Posterior vena cava (tissue), 2 donors: Measurements from ENCODE around the gene RINL. TPM values are rescaled to one million over a fixed set of nuclear protein-coding genes. Genes with fewer than 3 reads are reported as not detected.
"Not testable (repeated sequence)": the region's sequence is repeated elsewhere in the genome, so short reads cannot be mapped to it uniquely, and the experiment has no call there.

Experiments
- DNase-seq: peaks from one replicate; pipeline ENCODE4 v3.0.0-alpha.2; 2020; ENCODE audit warnings: low spot score
- intact Hi-C, 2 donors: fragments of 100-400 bp; cut with DNase I; formaldehyde crosslinking; loops; one replicate each; pipeline versions ENCODE4 v1.14.1 to v1.14.2; 2022 to 2023
- total RNA-seq, 2 donors: library from RNA; stranded (reverse); fragmentation: NEBNext Ultra II Directional; extraction: Animal tissue kit (Norgen Biotek cat#: 25700); gene quantifications; one replicate each; pipeline ENCODE4 v1.2.1, GENCODE V29; 2021
- donor health status: DM: yes; HTN: yes; CAD: no.
- donor health status: DM: yes; HTN: yes; CAD: no.

The RINL gene
- total RNA-seq, 2 donors from 2014 or later: 5.8 to 6.1 TPM

- not testable (repeated sequence) for DNase-seq
- intact Hi-C loops: loop anchor here in 1 of 2 donors (10.0 kb wide), 1 partner anchor 509 kb away; the partner anchor contains the start of gene GMFG
Measured at GRCh38 chr19:38825936-38826335, 52.1 kb downstream of the RINL start.

DNA sequence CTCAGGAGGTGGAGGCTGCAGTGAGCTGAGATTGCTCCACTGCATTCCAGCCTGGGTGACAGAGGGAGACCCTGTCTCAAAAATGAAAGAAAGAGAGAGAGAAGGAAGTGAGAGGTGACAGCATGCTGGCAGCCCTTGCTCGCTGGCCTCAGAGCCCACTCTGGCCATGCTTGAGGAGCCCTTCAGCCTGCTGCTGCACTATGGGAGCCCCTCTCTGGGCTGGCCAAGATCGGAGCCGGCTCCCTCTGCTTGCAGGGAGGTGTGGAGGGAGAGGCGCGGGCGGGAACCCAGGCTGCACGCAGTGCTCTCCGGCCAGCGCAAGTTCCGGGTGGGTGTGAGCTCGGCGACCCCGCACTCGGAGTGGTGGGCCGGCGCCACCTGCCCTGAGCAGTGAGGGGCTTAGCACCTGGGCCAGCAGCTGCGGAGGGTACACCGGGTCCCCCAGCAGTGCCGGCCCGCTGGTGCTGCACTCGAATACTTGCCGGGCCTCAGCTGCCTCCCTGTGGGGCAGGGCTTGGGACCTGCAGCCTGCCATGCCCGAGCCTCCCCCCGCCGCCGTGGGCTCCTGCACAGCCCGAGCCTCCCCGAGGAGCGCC is 56.7 kb downstream of the RINL start:
- intact Hi-C loops: loop anchor here in 1 of 2 donors (10.0 kb wide), 1 partner anchor 513 kb away; the partner anchor contains the start of gene GMFG
- DNase-seq: not testable (repeated sequence)

DNA sequence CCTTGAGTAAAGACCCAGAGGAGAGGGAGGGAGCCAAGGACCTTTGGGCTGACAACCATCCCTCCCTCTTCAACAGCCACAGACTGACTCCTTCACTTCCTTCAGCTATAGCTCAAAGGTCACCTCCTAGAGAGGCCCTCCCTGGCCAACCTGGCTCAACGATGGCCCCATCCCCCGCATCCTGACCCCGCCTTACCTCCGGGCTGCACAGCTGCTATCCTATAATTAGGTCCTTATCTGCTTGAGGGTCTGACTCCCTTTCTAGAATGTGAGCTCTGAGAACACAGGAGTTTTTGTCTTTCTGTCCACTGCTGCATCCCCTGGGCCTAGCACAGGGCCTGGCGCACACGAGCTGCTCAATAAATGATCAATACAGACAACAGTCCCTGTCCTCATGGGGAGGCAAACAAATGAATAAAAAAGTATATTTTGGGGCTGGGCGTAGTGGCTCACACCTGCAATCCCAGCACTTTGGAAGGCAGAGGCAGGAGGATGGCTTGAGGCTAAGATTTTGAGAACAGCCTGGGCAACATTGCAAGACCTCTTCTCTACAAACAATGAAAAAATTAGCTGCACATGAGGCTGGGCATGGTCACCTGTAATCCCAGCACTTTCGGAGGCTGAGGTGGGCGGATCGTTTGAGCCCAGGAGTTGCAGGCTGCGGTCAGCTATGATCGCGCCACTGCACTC is 58.7 kb downstream of the RINL start:
- no peak for DNase-seq
- intact Hi-C loops: no loop called here

Other genes with a start within 250 kb of the RINL start
- 100 to 1,000 TPM; 661 to 878 TPM for gene ACTN4, start 230.6 kb downstream of the RINL start, total RNA-seq
- gene CAPN12, start 133.8 kb downstream of the RINL start, total RNA-seq: 1 to 10 TPM; 1.9 to 2.9 TPM
- not detected for gene LGALS7, start 104.8 kb downstream of the RINL start, total RNA-seq
- gene LGALS7B, start 89.1 kb downstream of the RINL start, total RNA-seq: not detected
- gene LGALS4, start 65.3 kb downstream of the RINL start, total RNA-seq: under 1 TPM in 1 of 2 donors, not detected in 1; 0.86 TPM
- gene ECH1, start 46.5 kb downstream of the RINL start, total RNA-seq: 100 to 1,000 TPM; 100 to 158 TPM
- gene HNRNPL, start 28.3 kb downstream of the RINL start, total RNA-seq: 100 to 1,000 TPM; 191 to 194 TPM
- 10 to 100 TPM; 41.7 to 48.1 TPM for gene SIRT2, start 21.3 kb upstream of the RINL start, total RNA-seq
- 10 to 100 TPM; 19.3 to 23.1 TPM for gene NFKBIB, start 21.7 kb upstream of the RINL start, total RNA-seq
- under 1 TPM; 0.24 to 0.37 TPM for gene CCER2, start 33.9 kb upstream of the RINL start, total RNA-seq
- 1 to 10 TPM; 8.2 to 9.5 TPM for gene SARS2, start 52.5 kb upstream of the RINL start, total RNA-seq
- 10 to 100 TPM; 17.8 to 21.4 TPM for gene MRPS12, start 52.7 kb upstream of the RINL start, total RNA-seq
- gene FBXO17, start 97.5 kb upstream of the RINL start, total RNA-seq: 10 to 100 TPM; 17.4 to 23.0 TPM
- gene FBXO27, start 154.3 kb upstream of the RINL start, total RNA-seq: 10 to 100 TPM in 1 of 2 donors, 1 to 10 TPM in 1; 8.5 to 10.0 TPM
- not detected for gene ACP7, start 206.1 kb upstream of the RINL start, total RNA-seq
- 10 to 100 TPM; 15.0 to 17.3 TPM for gene PAK4, start 247.5 kb upstream of the RINL start, total RNA-seq